CD4-positive, alpha-beta T cell (primary cell): Measurements from ENCODE around the gene PLCG2. TPM values are rescaled to one million over a fixed set of nuclear protein-coding genes. Genes with fewer than 3 reads are reported as not detected.

ENCODE experiments used
- ATAC-seq: fragments of 200-7000 bp; cut with Tn5 transposase; one replicate; pipeline ENCODE4 v1.10.0; 2022; ENCODE audit warnings: mild to moderate bottlenecking; ENCODE audit not compliant: poor library complexity
- CTCF ChIA-PET: fragments of 350-600 bp; sonication (Branson Sonifier 250); formaldehyde crosslinking; loops from one replicate; lab custom pipeline; 2021; ENCODE audit warnings: antibody characterized with exemption, inconsistent platforms; lab: Charles Lee
- POLR2A ChIA-PET: fragments of 350-600 bp; sonication (Branson Sonifier 250); formaldehyde crosslinking; loops from one replicate; lab custom pipeline; 2021; ENCODE audit warnings: antibody characterized with exemption, inconsistent platforms; lab: Charles Lee
- DNase-seq, 14 experiments: peaks; one replicate each; pipeline ENCODE4 v3.0.0-alpha.2; 2013 to 2020; ENCODE audit warnings: mixed read lengths in 2 of 14
- H3K27ac ChIP-seq, 2 donors: one replicate each; pipeline versions ENCODE4 v1.5.1 to v1.7.0; 2013; ENCODE audit warnings: low read length in 2 of 2, low read depth in 1 of 2, mild to moderate bottlenecking in 1 of 2
- H3K27me3 ChIP-seq, 2 experiments: 1 replicate in 1 of 2; 2 replicates in 1 of 2; pipeline versions ENCODE4 v1.6.1 to v1.7.0; 2013; ENCODE audit warnings: low read length in 2 of 2, control low read depth in 1 of 2, mild to moderate bottlenecking in 1 of 2, moderate library complexity in 1 of 2; ENCODE audit not compliant: insufficient read depth in 2 of 2, control insufficient read depth in 1 of 2
- H3K36me3 ChIP-seq: one replicate; pipeline ENCODE4 v1.6.1; 2013; ENCODE audit warnings: low read length, control low read depth; ENCODE audit not compliant: insufficient read depth
- H3K4me1 ChIP-seq: one replicate; pipeline ENCODE4 v1.6.1; 2013; ENCODE audit warnings: low read length, control low read depth; ENCODE audit not compliant: insufficient read depth
- H3K4me3 ChIP-seq: one replicate; pipeline ENCODE4 v1.5.1; 2013; ENCODE audit warnings: mild to moderate bottlenecking, low read length, moderate library complexity
- H3K9me3 ChIP-seq, 2 experiments: 1 replicate in 1 of 2; 2 replicates in 1 of 2; pipeline versions ENCODE4 v1.6.1 to v1.7.0; 2013; ENCODE audit warnings: low read length in 2 of 2, mild to moderate bottlenecking in 2 of 2, control low read depth in 1 of 2, moderate library complexity in 1 of 2; ENCODE audit not compliant: control insufficient read depth in 1 of 2, insufficient read depth in 1 of 2
- H3K27ac Mint-ChIP-seq: one replicate; pipeline ENCODE4 v1.8.0; 2020; ENCODE audit warnings: mixed read lengths
- H3K27me3 Mint-ChIP-seq: one replicate; pipeline ENCODE4 v1.8.0; 2021; ENCODE audit warnings: mixed read lengths
- H3K36me3 Mint-ChIP-seq: one replicate; pipeline ENCODE4 v1.8.0; 2021; ENCODE audit warnings: low read depth, mixed read lengths
- H3K4me1 Mint-ChIP-seq: one replicate; pipeline ENCODE4 v1.8.0; 2021; ENCODE audit warnings: low read depth, mixed read lengths
- H3K4me3 Mint-ChIP-seq: one replicate; pipeline ENCODE4 v1.8.0; 2020; ENCODE audit warnings: mild to moderate bottlenecking, mixed read lengths
- H3K9me3 Mint-ChIP-seq: one replicate; pipeline ENCODE4 v1.8.0; 2020; ENCODE audit warnings: mixed read lengths
- intact Hi-C, 2 experiments: fragments of 100-400 bp; cut with DNase I in 1 of 2; cut with micrococcal nuclease in 1 of 2; formaldehyde crosslinking; loops; one replicate each; pipeline versions ENCODE4 v1.15.1 to v1.9.0; 2023 to 2025; cut with DNase I, micrococcal nuclease
- total RNA-seq, 174 experiments: library from RNA in 2 of 174; stranded (reverse) in 2 of 174; gene quantifications; one replicate each; pipeline ENCODE4 v1.2.3 and lab custom pipeline; 2021 to 2026
- TF ChIP-seq, protein P1 (sequence below): fragments of 200-600 bp; IDR thresholded peaks from one replicate; pipeline ENCODE4 v1.8.0; 2022; ENCODE audit warnings: antibody characterized with exemption, mild to moderate bottlenecking

Gene PLCG2
- total RNA-seq, 2 experiments from 2014 or later, result 0.92 to 1.5 TPM

DNA sequence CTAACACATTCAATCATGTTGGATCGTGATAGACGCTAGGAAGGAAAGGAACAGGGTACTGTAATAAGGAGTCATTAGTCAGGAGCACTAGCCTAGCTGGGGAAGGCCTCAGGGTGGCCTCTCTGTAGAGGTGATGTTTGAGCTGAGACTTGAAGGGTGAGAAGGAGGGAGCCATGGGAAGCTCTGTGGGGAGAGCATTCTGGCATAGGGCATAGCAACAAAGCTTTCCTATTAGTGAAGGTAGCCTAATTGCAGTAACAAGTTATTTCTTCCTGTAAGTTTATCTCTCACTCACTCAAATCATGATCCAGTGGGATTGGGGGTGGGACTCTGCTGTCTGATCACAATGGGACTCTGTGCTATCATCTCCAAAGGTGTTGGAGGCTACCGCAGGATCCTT is 16.1 kb downstream of the PLCG2 start:
- Histone ChIP-seq H3K4me3 (no peak overlapping the region), H3K36me3 (no peaks in the 10 kb centered on the region), H3K4me1 (peaks cover 10% of the 10 kb centered on the region), H3K9me3 (no peaks in the 10 kb centered on the region), H3K27me3 (no peaks in the 10 kb centered on the region), H3K27ac (no peak overlapping the region)
- intact Hi-C loops, result no loop called here
- Mint-ChIP-seq H3K9me3 (no peaks in the 10 kb centered on the region), H3K27me3 (no peaks in the 10 kb centered on the region), H3K4me1 (peaks cover 10% of the 10 kb centered on the region), H3K36me3 (no peaks in the 10 kb centered on the region), H3K27ac (no peak overlapping the region), H3K4me3 (no peak overlapping the region)
- DNase-seq, result no peak
- ChIA-PET CTCF (no interaction called here), POLR2A (no interaction called here)
- no peak for ATAC-seq
- TF ChIP-seq, protein P1, sequence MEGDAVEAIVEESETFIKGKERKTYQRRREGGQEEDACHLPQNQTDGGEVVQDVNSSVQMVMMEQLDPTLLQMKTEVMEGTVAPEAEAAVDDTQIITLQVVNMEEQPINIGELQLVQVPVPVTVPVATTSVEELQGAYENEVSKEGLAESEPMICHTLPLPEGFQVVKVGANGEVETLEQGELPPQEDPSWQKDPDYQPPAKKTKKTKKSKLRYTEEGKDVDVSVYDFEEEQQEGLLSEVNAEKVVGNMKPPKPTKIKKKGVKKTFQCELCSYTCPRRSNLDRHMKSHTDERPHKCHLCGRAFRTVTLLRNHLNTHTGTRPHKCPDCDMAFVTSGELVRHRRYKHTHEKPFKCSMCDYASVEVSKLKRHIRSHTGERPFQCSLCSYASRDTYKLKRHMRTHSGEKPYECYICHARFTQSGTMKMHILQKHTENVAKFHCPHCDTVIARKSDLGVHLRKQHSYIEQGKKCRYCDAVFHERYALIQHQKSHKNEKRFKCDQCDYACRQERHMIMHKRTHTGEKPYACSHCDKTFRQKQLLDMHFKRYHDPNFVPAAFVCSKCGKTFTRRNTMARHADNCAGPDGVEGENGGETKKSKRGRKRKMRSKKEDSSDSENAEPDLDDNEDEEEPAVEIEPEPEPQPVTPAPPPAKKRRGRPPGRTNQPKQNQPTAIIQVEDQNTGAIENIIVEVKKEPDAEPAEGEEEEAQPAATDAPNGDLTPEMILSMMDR, result no peak

DNA sequence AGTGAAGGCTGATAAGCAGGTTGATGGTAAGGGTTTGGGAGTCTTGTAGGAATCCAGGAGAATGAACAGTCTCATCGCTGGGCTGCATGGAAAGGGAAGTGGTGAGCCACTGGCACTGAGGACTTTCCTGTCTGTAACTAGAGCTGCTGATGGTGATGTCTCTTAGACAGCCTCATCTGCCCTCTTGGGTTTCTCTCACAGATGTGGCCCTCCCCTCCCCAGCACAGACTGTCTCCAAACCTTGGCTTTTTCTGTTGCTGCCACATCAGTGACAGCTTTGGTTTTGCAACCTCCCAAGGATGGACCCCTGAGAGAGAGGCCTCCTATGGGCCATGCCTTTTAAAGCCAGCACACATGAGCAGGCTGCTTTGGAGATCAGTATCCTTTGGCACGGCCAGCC is 16.9 kb downstream of the PLCG2 start:
- ChIA-PET CTCF (no interaction called here), POLR2A (no interaction called here)
- intact Hi-C loops, result no loop called here
- H3K36me3 ChIP-seq, result no peaks in the 10 kb centered on the region
- H3K27ac ChIP-seq, result no peak overlapping the region
- peaks cover 10% of the 10 kb centered on the region for H3K4me1 ChIP-seq
- Mint-ChIP-seq H3K36me3 (no peaks in the 10 kb centered on the region), H3K9me3 (no peaks in the 10 kb centered on the region), H3K27ac (no peak overlapping the region), H3K27me3 (no peaks in the 10 kb centered on the region), H3K4me3 (no peak overlapping the region), H3K4me1 (peaks cover 10% of the 10 kb centered on the region)
- no peak overlapping the region for H3K4me3 ChIP-seq
- TF ChIP-seq, protein P1, result no peak
- no peaks in the 10 kb centered on the region for H3K27me3 ChIP-seq
- no peak for DNase-seq
- no peaks in the 10 kb centered on the region for H3K9me3 ChIP-seq
- no peak for ATAC-seq

DNA sequence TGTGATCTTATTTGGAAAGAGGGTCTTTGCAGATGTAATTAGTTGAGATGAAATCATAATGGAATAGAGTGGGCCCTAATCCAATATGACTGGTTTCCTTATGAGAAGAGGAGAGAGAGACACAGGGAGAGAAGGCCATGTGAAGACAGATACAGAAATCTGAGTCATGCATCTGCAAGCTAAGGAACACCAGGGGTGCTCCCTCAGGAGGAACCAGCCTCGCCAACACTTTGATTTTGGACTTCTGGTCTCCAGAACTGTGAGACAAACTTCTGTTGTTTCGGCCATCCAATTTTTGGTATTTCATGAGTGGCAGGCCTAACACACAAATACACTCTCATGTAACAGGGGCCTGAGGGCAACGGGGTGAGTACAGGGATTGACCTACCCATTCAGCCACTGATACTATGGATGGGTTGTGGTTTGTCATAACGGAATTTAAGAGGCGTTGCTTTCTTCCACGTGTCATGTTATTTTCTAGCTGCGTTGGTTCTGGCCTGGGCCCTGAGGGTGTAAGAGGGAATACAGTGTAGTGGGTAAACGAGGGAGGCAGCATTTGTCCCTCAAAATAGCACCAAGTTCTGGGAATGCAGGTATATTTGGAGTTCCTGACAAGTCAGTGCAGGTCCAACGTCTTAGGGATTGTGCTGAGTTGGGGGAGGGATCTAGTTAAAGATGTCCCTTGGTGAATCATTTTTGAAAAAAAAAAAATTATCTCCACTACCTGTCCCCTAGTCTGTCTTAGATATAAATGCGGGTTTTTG is 17.7 kb downstream of the PLCG2 start:
- intact Hi-C loops, result no loop called here
- no peaks in the 10 kb centered on the region for H3K27me3 Mint-ChIP-seq
- Histone ChIP-seq H3K36me3 (no peaks in the 10 kb centered on the region), H3K4me3 (no peak overlapping the region), H3K27ac (no peak overlapping the region), H3K9me3 (no peaks in the 10 kb centered on the region), H3K27me3 (no peaks in the 10 kb centered on the region), H3K4me1 (peaks cover 10% of the 10 kb centered on the region)
- H3K4me3 Mint-ChIP-seq, result no peak overlapping the region
- no peaks in the 10 kb centered on the region for H3K9me3 Mint-ChIP-seq
- no peak for DNase-seq
- ChIA-PET CTCF (no interaction called here), POLR2A (no interaction called here)
- TF ChIP-seq, protein P1, result no peak
- H3K36me3 Mint-ChIP-seq, result no peaks in the 10 kb centered on the region
- no peak overlapping the region for H3K27ac Mint-ChIP-seq
- H3K4me1 Mint-ChIP-seq, result peaks cover 10% of the 10 kb centered on the region
- no peak for ATAC-seq
